NCI-H345 treated with DMSO at 0.1 percent for 48 hours (cell line): Measurements from ENCODE around the gene KRT37.

ENCODE experiments used
- DNase-seq: peaks from one replicate; lab custom pipeline; 2025; ENCODE audit not compliant: unreplicated experiment; lab: John Stamatoyannopoulos, UW

The KRT37 gene

DNA sequence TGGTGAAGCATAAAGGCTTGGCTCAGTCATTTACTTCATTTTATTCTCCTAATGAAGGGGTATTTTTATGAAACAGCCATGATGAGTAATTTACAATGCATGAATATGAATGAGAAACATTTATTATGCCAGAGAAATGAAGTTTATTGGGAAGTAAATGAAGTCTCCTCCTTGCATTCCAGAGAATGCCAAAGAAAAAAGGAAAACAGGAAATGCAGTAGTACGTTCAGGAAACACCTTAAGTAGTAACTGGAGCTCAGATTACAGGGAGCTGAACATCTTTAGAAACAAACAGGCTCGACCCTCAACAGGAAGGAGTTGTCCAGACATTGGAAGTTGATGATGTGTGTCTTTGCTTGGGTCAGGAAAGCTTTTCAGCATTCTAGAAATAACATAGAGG lies 46.8 kb downstream of the KRT37 start:
- no peak for DNase-seq
